SIG-M5 treated with dmso at 0.1 percent for 504 hours (cell line): ENCODE results near the gene MLX.
A peak's percentile ranks its signal among the peaks of the same experiment; 100 is the strongest.
"Not testable (repeated sequence)": the region's sequence is repeated elsewhere in the genome, so short reads cannot be mapped to it uniquely, and the experiment has no call there.

Source experiments
- DNase-seq: peaks from one replicate; lab custom pipeline; 2025; ENCODE audit not compliant: unreplicated experiment; lab: John Stamatoyannopoulos, UW

MLX gene

GRCh38 chr17:42554250-42555121 lies 12.4 kb upstream of the MLX start:
- peak; percentile 81 for DNase-seq

GRCh38 chr17:42555122-42555622 lies 11.7 kb upstream of the MLX start:
- DNase-seq = no peak

DNA sequence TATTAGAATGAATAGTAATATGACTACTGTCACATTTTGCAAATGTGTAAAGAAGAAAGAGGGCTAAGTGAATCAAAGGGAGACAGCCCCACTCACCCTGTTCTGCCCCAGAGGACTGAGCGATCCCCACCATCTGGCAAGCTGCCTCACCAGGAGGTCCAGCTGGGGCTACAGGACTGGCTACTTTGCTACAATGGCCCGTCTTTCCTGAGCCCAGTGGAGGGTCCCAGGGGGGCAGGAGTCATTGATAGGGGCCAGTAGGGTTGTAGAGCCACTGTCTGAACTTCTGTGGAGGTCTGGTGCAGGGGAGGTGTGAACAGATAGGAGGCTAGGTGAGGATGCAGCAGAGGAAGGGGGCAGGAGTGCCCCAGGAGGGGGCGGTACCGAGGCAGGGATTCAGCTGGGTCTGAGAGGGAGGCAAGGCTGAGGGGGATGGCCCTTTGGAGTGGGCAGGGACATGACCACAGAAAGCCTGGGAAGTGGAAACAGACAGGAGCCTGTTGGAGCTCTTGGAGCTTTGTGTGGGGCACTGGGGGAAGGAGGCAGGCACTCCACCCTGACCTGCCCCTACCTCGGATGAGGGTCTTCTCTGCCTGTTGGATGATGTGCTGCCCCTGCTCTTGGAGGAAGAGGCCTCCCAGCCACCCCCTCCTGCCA lies 10.8 kb upstream of the MLX start:
- not testable (repeated sequence) for DNase-seq

GRCh38 chr17:42559075-42559474 lies 7.8 kb upstream of the MLX start:
- no peak for DNase-seq

GRCh38 chr17:42560246-42560645 lies 6.7 kb upstream of the MLX start:
- no peak for DNase-seq

DNA sequence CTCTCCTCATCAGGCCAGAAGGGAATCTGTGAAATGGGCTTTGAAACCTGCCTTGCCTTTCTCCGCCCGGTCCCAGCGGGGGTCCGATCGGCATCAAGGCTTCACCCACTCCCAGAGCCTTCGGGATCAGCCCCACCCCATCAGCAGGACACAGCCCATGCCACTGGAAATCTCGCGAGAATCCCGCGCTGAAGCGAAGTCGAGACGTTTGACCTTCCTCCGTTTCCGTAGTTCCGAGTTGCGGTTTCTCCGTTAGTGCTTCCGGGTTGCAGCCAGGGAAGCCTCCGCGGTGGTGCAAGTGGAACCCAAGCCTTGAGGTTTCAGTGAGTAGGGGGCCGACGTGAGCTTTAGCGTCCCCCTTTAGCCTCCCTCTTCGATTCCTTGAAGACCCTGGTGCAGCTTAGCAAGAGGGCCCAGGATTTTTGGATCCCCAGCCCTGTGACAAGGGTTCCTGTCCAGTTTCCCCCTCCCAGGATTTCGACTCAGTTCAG lies 5.0 kb upstream of the MLX start, which contains the start of gene COASY:
COASY (plus strand) TSS at position 252 of the 491 bp plus-strand sequence. CDS start 475 bp downstream, outside the sequence.
- DNase-seq = peak; percentile 95

DNA sequence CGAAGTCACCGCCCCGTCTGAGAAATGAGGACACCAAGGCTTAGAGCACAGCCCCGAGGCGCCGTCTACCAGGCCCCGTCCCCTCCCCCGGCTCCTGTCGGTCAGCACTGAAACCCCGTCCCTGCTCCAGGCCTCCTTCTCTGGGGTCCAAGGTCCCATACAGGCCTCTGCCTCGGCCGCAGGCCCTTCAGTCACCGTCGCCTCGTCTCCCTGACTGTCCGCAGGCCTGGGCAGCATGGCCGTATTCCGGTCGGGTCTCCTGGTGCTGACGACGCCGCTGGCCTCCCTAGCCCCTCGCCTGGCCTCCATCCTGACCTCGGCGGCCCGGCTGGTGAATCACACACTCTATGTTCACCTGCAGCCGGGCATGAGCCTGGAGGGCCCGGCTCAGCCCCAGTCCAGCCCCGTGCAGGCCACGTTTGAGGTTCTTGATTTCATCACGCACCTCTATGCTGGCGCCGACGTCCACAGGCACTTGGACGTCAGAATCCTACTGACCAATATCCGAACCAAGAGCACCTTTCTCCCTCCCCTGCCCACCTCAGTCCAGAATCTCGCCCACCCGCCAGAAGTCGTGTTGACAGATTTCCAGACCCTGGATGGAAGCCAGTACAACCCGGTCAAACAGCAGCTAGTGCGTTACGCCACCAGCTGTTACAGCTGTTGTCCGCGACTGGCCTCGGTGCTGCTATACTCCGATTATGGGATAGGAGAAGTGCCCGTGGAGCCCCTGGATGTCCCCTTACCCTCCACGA lies 4.3 kb upstream of the MLX start:
- DNase-seq = peak; percentile 32

- no peak for DNase-seq
These were observed 3.8 kb upstream of the MLX start for GRCh38 chr17:42563143-42563509.

DNA sequence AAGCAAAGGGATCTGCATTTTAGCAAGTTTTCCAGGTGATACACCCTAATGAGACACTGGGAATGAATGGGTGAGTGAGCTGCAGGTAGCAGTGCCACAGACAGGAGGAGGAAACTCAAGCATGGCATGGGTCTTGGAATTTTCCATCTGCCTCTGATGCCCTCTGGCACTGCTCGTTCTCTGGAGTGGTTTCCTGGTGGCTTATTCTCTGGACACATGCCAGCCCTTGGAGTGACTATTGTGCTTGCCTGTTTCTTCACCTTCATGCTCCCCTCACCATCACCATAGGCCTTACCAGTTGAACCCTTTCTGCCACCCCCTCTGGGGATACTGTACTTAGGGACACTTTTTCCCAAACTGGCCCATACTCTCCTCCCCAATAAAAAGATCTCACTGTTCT lies 3.4 kb upstream of the MLX start:
- no peak for DNase-seq

GRCh38 chr17:42563950-42564349 lies 3.0 kb upstream of the MLX start:
- no peak for DNase-seq

DNA sequence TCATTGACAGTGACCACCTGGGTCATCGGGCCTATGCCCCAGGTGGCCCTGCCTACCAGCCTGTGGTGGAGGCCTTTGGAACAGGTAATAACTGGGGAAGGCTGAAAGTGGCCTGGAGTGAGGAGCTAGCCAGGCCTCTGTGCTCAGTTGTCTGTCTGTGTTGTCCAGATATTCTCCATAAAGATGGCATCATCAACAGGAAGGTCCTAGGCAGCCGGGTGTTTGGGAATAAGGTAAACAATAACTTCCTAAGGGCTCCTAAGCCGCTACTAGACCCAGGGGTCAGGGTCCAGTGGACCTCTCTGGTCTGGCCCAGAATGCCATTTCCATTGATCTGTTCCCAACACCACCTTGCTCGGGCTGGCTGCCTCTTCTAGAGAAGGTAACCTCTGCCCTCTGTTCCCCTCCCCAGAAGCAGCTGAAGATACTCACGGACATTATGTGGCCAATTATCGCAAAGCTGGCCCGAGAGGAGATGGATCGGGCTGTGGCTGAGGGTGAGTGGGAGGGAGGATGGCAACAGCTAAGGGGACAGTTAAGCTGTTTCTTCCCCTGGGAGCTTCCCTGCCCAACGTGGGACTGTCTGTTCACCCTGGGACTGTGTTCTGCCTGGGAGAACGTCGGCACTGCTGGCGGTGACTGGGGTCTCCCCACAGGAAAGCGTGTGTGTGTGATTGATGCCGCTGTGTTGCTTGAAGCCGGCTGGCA lies 1.9 kb upstream of the MLX start:
- no peak for DNase-seq

GRCh38 chr17:42565523-42566214 lies 1.2 kb upstream of the MLX start:
- no peak for DNase-seq

GRCh38 chr17:42566215-42566882 lies 551 bp upstream of the MLX start:
- DNase-seq = no peak

- no peak for DNase-seq
These were observed 1.6 kb downstream of the MLX start for GRCh38 chr17:42568341-42569111.

- no peak for DNase-seq
These were observed 4.7 kb downstream of the MLX start for GRCh38 chr17:42571435-42572225.

GRCh38 chr17:42573095-42573494 lies 6.2 kb downstream of the MLX start:
- no peak for DNase-seq

DNA sequence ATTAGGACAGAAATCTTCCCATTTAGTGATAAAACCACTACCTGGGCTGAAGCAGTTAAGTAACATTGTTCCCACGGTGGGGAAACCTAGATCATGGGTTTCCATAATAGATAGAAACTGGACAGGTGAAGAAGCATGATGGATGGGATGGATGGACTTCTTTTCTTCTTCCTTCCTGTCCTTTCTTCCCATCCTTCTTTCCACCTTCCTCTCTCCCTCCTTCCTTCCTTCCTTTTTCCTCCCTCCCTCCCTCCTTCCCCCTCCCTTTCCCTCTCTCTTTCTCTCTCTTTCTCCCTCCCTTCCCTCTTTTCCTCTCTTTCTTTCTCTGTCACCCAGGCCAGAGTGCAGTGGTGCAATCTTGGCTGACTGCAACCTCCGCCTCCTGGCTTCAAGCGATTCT lies 7.6 kb downstream of the MLX start:
- DNase-seq = no peak

DNA sequence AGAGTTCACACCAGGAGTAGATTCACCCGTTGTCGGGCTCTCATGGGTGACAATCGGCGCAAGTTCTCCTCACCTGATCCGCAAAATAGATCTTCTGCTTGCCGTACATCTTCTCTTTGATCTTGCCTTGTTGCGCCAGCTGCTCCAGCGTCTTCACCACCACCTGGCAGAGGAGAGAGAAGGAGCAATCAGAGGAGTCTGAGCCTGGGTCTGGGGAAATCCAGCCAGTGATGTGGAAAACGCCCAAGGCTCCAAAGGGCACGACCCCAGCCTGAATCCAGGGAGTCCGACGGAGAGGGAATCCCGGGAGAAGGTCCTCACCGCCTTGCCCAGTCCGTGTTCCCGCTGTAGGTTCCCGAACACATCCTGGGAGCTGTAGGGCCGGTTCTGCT lies 10.2 kb downstream of the MLX start:
- DNase-seq = no peak
